GM19467 (cell line): ENCODE data around the gene POLD1.
A peak's percentile ranks its signal among the peaks of the same experiment; 100 is the strongest.

ENCODE experiments used
- ATAC-seq: cut with Tn5 transposase; IDR thresholded peaks from one replicate; pipeline ENCODE4 v1.9.1; 2021; ENCODE audit warnings: mild to moderate bottlenecking, moderate library complexity; ENCODE audit not compliant: unreplicated experiment

The POLD1 gene

GRCh38 chr19:50365434-50366306 is 18.5 kb upstream of the POLD1 start, which contains the start of gene NAPSA:
TSS of gene NAPSA (minus strand) at chr19:50365639. CDS start at chr19:50365621, 18 bp downstream.
- no peak for ATAC-seq

GRCh38 chr19:50368649-50369570 is 15.2 kb upstream of the POLD1 start:
- peak; percentile 50 for ATAC-seq

- no peak for ATAC-seq
Measured at GRCh38 chr19:50371914-50372475, 12.2 kb upstream of the POLD1 start.

- ATAC-seq = peak; percentile 75
Measured at GRCh38 chr19:50376166-50377050, 7.7 kb upstream of the POLD1 start, which contains the start of gene NR1H2. TSS of gene NR1H2 (plus strand) at chr19:50376457. CDS start at chr19:50377606, 1,149 bp downstream.

- no peak for ATAC-seq
Measured at GRCh38 chr19:50377051-50377461, 7.1 kb upstream of the POLD1 start.

GRCh38 chr19:50377517-50377916 is 6.6 kb upstream of the POLD1 start:
- no peak for ATAC-seq

- no peak for ATAC-seq
Measured at GRCh38 chr19:50378169-50378862, 5.8 kb upstream of the POLD1 start.

- no peak for ATAC-seq
Measured at GRCh38 chr19:50378863-50379236, 5.3 kb upstream of the POLD1 start.

- no peak for ATAC-seq
Measured at GRCh38 chr19:50379602-50380001, 4.5 kb upstream of the POLD1 start.

GRCh38 chr19:50380137-50380536 is 4.0 kb upstream of the POLD1 start:
- no peak for ATAC-seq

- no peak for ATAC-seq
Measured at GRCh38 chr19:50380751-50381151, 3.4 kb upstream of the POLD1 start.

- no peak for ATAC-seq
Measured at GRCh38 chr19:50381881-50382729, 2.0 kb upstream of the POLD1 start.

- ATAC-seq = peak; percentile 1
Measured at GRCh38 chr19:50383001-50383851, 921 bp upstream of the POLD1 start.

- no peak for ATAC-seq
Measured at GRCh38 chr19:50384685-50385535, 763 bp downstream of the POLD1 start.

- ATAC-seq = no peak
Measured at GRCh38 chr19:50387176-50387867, 3.2 kb downstream of the POLD1 start.

- no peak for ATAC-seq
Measured at GRCh38 chr19:50387868-50388245, 3.7 kb downstream of the POLD1 start.
